OCI-LY7 (cell line): Measurements from ENCODE around the gene TAF13. TPM values are rescaled to one million over a fixed set of nuclear protein-coding genes. Genes with fewer than 3 reads are reported as not detected.

Source experiments
- BruUV-seq: library from RNA; stranded (reverse); fragments of 400-500 nt; replicated peaks from 2 replicates; lab custom pipeline; 2021; lab: Mats Ljungman, UMichigan
- CTCF ChIA-PET: fragments of 300-600 bp; sonication (Branson Sonifier 250); formaldehyde crosslinking; loops from one replicate; lab custom pipeline; 2022; ENCODE audit warnings: antibody characterized with exemption; ENCODE audit not compliant: unreplicated experiment; lab: Charles Lee
- POLR2A ChIA-PET: fragments of 300-600 bp; sonication (Branson Sonifier 250); formaldehyde crosslinking; loops from one replicate; lab custom pipeline; 2022; ENCODE audit warnings: antibody characterized with exemption; lab: Charles Lee
- DNase-seq: peaks from one replicate; pipeline ENCODE4 v3.0.0-alpha.2; 2015; ENCODE audit warnings: low spot score
- H2AFZ ChIP-seq: fragments of 200-600 bp; sonication (generic), shearing (Covaris generic); 2 replicates; pipeline ENCODE4 v1.6.1; 2014; ENCODE audit warnings: mild to moderate bottlenecking, antibody characterized with exemption, low read length, moderate library complexity
- H3K27ac ChIP-seq: fragments of 200-600 bp; sonication (generic); 2 replicates; pipeline ENCODE4 v1.5.1; 2014; ENCODE audit warnings: mixed run types, low read depth, mild to moderate bottlenecking, moderate library complexity, low read length, inconsistent platforms; ENCODE audit not compliant: poor library complexity, severe bottlenecking
- H3K36me3 ChIP-seq: fragments of 200-600 bp; sonication (generic); 2 replicates; pipeline ENCODE4 v1.6.1; 2014; ENCODE audit warnings: mild to moderate bottlenecking, antibody characterized with exemption, low read length, moderate library complexity, mixed read lengths; ENCODE audit not compliant: insufficient read depth
- H3K4me1 ChIP-seq: fragments of 200-600 bp; sonication (generic); 2 replicates; pipeline ENCODE4 v1.5.1; 2014; ENCODE audit warnings: mild to moderate bottlenecking, low read length; ENCODE audit not compliant: insufficient read depth, poor library complexity, severe bottlenecking
- H3K4me2 ChIP-seq: fragments of 200-600 bp; sonication (generic); 2 replicates; pipeline ENCODE4 v1.6.1; 2014; ENCODE audit warnings: mild to moderate bottlenecking, low read length
- H3K4me3 ChIP-seq: fragments of 200-600 bp; sonication (generic); 2 replicates; pipeline ENCODE4 v1.5.1; 2014; ENCODE audit warnings: mild to moderate bottlenecking, low read depth, low read length; ENCODE audit not compliant: poor library complexity, severe bottlenecking
- H3K79me2 ChIP-seq: fragments of 200-600 bp; sonication (generic); 2 replicates; pipeline ENCODE4 v1.6.1; 2016; ENCODE audit warnings: low read depth, mild to moderate bottlenecking, low read length, moderate library complexity, mixed read lengths; ENCODE audit not compliant: insufficient read depth
- H3K9me2 ChIP-seq: fragments of 200-600 bp; sonication (generic); 2 replicates; pipeline ENCODE4 v1.6.1; 2016; ENCODE audit warnings: mild to moderate bottlenecking, low read length, mixed read lengths; ENCODE audit not compliant: insufficient read depth
- H3K9me3 ChIP-seq: fragments of 200-600 bp; sonication (generic); 2 replicates; pipeline ENCODE4 v1.6.1; 2014; ENCODE audit warnings: mild to moderate bottlenecking, mixed run types, low read length, mixed read lengths
- H4K20me1 ChIP-seq: fragments of 200-600 bp; sonication (generic); 2 replicates; pipeline ENCODE4 v1.6.1; 2014; ENCODE audit warnings: mild to moderate bottlenecking, antibody characterized with exemption, low read length, moderate library complexity, mixed read lengths; ENCODE audit not compliant: insufficient read depth
- CTCF ChIP-seq: fragments of 200-600 bp; sonication (generic); conservative IDR thresholded peaks from 2 replicates; pipeline ENCODE4 v1.5.1; 2014; ENCODE audit warnings: mild to moderate bottlenecking, antibody characterized with exemption, low read length, moderate library complexity, mixed read lengths
- EZH2phosphoT487 ChIP-seq: fragments of 200-600 bp; sonication (generic); IDR thresholded peaks from 2 replicates; pipeline ENCODE4 v1.6.1; 2018; ENCODE audit warnings: low read depth, borderline replicate concordance, mild to moderate bottlenecking, mixed run types, antibody characterized with exemption, low read length, moderate library complexity, mixed read lengths
- intact Hi-C: fragments of 100-400 bp; cut with micrococcal nuclease; formaldehyde crosslinking; loops from one replicate; pipeline ENCODE4 v1.10.0; 2022; ENCODE audit not compliant: unreplicated experiment
- total RNA-seq, 2 experiments: library from RNA; depleted of rRNA in 1 of 2; stranded (reverse); fragments of >200 nt in 1 of 2; shearing (Covaris generic) in 1 of 2; gene quantifications; 2 replicates each; pipeline ENCODE4 v1.2.3, GENCODE V29; 2014 to 2022

Gene TAF13
- total RNA-seq, 2 experiments from 2014 or later, result 8.3 to 27.2 TPM

GRCh38 chr1:109105881-109106280 lies 30.1 kb upstream of the TAF13 start:
- H4K20me1 ChIP-seq, result peaks cover 12% of the 10 kb centered on the region; the same call in 1 of the 2 replicates
- DNase-seq, result no peak
- TF ChIP-seq EZH2phosphoT487, result no peak
- TF ChIP-seq CTCF, result no peak
- intact Hi-C loops, result loop anchor here (10.0 kb wide), 3 partner anchors 289 to 411 kb away; partner anchors contain the start of genes PRPF38B, PSMA5 and SORT1
- no peaks in the 10 kb centered on the region for H3K9me2 ChIP-seq
- H3K4me1 ChIP-seq, result peaks cover 6% of the 10 kb centered on the region
- H3K4me2 ChIP-seq, result no peak overlapping the region
- ChIA-PET CTCF (no interaction called here), POLR2A (no interaction called here)
- no peak overlapping the region for H3K27ac ChIP-seq
- H2AFZ ChIP-seq, result no peak overlapping the region
- BruUV-seq, result no TSS peak
- H3K36me3 ChIP-seq, result peaks cover 25% of the 10 kb centered on the region
- no peaks in the 10 kb centered on the region for H3K9me3 ChIP-seq
- H3K79me2 ChIP-seq, result peaks cover 17% of the 10 kb centered on the region
- H3K4me3 ChIP-seq, result no peak overlapping the region

- Histone ChIP-seq H3K27ac (no peak overlapping the region), H3K9me2 (no peaks in the 10 kb centered on the region), H3K4me3 (no peak overlapping the region), H2AFZ (no peak overlapping the region), H3K9me3 (no peaks in the 10 kb centered on the region), H3K4me2 (no peak overlapping the region), H3K79me2 (peaks cover 26% of the 10 kb centered on the region), H4K20me1 (peaks cover 12% of the 10 kb centered on the region; the same call in 1 of the 2 replicates), H3K4me1 (peaks cover 6% of the 10 kb centered on the region), H3K36me3 (peaks cover 28% of the 10 kb centered on the region)
- TF ChIP-seq EZH2phosphoT487 (no peak), CTCF (no peak)
- ChIA-PET CTCF (no interaction called here), POLR2A (interaction anchor here (0.6 to 1.0 kb wide), 2 partner anchors 142 to 1317 kb away, joined by 3 read pairs; no protein-coding TSS in a partner anchor)
- BruUV-seq, result no TSS peak
- intact Hi-C loops, result loop anchor here (5.0 to 10.0 kb wide), 5 partner anchors 72 to 410 kb away; partner anchors contain the start of genes CLCC1, PRPF38B, PSMA5 and SORT1
- no peak for DNase-seq
Observed at GRCh38 chr1:109104364-109105151, 28.8 kb upstream of the TAF13 start.
